GM18517 (cell line): ENCODE data around the gene DGKA.

Experiments used
- ATAC-seq: cut with Tn5 transposase; IDR thresholded peaks from one replicate; pipeline ENCODE4 v1.9.1; 2021; ENCODE audit warnings: mild to moderate bottlenecking, moderate library complexity; ENCODE audit not compliant: unreplicated experiment

DGKA gene

DNA sequence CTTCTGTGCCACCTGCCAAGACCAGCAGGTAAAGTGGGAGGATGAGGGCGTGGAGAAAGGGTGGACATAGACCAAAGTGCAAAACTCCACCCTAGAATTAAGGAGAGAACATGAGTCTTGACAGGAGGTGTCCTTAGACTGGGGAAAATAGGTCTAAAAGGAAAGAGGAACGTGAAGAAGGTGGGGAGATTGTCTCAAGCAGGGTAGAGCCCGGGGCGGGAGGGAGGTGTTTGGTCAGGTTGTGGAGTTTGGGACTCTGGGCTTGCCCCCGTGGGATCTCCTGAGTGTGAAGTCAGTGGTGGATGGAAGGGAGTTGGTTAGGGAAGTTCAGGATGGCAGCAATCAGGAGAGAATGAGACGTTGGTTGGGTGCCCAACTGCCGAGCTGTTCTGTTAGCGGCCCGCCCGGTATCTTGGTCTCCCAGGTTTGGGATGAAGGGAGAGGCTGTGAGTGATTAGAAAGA is 386 bp downstream of the DGKA start:
- no peak for ATAC-seq

DNA sequence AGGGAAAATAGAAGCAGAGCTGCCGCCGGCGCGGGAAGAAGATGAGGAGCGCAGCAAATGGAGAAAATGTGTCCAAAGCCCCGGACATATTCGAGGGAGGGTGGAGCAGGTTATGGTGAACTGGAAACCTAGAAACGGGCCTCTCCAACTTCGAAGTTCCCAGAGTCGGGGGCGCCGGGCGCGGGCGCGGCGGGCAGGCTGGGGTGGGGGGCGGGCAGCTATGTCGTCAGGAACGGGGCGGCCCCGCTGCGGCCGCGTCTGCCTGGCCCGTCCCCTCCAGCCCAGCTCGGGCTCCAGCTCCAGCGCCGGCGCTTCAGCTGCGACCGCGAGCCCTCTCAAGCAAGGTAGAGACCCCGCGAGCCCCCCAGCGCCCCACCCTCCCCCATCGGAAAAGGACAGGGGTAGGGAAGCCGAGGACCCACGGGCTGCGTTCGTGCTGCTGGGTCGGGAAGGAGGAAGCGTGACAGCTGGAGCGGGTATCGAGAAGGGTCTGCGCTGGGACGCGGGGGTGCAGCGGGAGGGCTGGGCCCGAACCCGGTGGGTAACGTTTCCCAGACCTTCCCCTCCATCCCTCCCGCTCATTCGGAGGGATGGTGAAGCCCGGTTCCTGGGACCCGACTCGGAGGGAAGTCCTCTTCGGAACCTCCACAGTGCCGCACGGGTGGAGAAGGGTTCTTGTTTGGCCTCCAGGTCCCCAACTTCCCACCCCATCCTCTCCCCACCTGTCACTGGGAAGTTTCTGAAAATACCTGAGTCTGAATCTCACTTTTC is 1.0 kb downstream of the DGKA start:
- ATAC-seq, result no peak

DNA sequence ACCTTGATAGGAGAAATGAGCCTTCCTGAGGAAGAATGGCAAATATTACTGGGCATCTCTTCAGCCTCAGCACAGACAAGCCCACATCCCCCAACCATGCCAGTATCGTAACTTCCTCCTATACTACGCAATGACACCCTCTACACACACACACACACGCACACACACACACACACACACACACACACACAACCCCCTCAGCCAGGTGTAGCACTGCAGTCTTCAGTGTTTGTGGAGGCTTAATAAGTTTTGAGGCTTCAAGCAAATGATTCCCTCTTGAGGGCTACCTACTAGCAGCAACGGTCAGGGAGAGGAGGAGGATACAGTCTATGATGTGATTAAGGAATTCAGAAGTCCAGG is 1.6 kb downstream of the DGKA start:
- no peak for ATAC-seq

DNA sequence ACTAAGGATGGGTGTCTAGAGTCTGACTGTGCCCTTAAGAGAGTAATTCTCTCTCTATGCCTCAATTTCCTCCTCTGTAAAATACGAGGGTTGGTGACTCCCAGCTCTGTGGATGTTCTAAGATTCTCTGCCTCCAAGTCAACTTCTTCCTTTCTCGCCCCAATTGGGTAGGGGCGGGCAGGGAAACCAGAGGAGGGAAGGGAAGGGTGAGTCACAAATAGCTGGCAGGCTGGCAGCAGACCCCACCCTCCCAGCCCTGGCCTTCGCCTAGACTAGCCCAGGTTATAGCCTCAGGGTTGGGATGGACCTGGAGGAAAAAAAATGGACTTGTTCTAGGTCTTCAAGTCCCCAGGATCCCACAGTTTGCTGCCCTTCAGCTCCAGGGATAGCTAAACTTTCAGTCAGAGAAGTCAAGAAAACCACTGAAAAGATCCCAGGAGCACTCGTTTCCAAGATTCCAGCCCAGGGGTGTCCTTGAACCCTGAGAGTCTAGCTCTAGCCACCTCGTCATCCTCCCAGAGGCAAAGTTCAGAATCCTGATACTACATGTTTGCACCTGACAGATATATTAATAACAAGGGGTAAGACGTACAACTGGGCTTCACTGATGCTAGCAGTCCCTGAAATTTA is 2.3 kb downstream of the DGKA start:
- no peak for ATAC-seq

- no peak for ATAC-seq
Measured at GRCh38 chr12:55933799-55934742, 3.1 kb downstream of the DGKA start.

DNA sequence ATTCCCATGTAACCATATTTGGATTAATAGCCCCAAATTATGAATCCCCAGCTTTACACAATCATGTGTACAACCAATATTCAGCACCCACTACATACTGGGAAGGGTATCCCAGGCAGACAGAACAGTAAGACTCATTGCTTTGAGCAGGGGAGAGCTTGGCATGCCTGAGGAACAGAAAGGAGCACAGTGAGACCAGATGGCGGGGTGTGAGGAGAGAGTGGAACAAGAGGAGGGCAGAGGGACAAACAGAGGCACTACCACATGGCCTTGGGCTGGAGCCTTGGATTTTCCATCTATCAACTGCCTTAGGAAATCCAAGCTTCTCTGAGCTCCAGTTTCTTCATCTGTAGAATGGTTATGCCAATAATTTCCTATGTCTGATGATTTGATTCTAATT is 3.8 kb downstream of the DGKA start:
- ATAC-seq, result no peak

DNA sequence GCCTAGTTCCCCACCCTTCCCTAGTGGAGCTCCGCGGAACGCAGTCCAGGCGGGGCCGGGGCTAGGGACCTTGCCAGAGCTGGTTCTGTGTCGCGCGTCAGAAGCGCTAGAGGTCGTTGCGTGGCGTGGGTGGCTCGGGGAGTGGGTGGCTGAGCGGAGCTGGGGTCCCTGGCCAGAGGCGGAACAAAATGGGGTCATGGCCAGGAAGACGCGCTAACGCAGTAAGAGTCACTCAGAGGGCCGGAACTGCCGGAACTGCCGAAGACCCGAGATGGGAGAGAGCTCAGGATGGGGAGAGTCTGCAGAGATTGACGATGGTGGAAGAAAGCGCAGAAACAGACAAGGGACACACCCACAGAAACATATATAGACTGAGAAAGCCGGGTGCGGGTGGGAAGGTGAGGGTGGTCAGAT is 4.8 kb downstream of the DGKA start:
- no peak for ATAC-seq

DNA sequence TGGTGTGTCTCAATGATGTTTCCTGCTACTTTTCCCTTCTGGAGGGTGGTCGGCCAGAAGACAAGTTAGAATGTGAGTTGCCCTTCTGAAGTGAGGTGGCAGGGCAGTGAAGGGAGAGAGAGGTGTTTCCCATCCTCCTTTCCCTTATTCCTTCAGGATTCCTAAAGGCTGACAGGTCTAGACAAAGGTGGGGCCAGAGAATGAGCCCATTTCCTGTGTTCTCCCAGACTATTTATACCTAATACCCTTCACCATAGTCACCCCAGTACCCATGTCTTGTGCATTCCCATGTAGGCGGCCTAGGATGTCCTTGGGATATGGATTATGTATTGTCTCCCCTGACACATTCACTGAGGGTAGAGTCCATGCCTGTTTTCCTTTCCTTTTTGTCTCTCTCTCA is 7.0 kb downstream of the DGKA start:
- no peak for ATAC-seq

- ATAC-seq, result no peak
Measured at GRCh38 chr12:55938826-55939501, 8.0 kb downstream of the DGKA start.

DNA sequence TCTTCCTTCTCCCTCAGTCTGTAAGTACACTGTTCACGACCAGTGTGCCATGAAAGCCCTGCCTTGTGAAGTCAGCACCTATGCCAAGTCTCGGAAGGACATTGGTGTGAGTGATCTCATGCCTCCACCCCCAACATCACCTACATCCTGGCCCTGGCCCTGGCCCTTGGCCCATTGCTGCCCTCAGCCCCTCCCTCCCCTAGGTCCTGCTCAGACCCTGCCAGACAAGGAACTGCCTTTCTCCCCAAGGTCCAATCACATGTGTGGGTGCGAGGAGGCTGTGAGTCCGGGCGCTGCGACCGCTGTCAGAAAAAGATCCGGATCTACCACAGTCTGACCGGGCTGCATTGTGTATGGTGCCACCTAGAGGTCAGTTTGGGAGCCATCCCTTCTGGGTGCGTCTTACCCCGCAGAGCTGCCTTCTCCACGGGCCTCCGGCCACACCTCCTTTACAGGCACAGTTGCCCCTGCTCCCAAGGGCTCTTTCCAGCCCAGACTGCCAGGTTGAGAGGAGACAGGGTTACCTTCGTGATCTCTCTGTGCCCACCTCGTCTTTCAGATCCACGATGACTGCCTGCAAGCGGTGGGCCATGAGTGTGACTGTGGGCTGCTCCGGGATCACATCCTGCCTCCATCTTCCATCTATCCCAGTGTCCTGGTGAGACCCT is 9.2 kb downstream of the DGKA start:
- peak; percentile 96 for ATAC-seq

DNA sequence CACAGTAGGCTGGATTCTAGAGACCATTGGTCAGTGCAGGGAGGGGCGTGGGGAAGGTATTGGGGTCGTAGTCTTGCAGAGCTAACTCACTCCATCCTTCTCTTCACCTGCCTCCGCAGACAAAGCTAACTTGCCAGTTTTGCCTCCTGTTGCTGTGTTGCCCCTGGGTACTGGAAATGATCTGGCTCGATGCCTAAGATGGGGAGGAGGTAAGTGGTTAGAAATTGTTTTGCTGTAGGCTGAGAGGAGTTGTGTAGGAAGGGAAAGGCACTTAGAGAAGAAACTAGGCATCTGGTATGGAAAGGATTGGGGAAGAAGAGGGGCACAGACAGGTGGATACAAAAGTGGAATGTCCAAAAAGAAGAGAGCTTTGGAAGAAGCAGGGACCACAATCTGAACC is 11.1 kb downstream of the DGKA start:
- ATAC-seq, result no peak

DNA sequence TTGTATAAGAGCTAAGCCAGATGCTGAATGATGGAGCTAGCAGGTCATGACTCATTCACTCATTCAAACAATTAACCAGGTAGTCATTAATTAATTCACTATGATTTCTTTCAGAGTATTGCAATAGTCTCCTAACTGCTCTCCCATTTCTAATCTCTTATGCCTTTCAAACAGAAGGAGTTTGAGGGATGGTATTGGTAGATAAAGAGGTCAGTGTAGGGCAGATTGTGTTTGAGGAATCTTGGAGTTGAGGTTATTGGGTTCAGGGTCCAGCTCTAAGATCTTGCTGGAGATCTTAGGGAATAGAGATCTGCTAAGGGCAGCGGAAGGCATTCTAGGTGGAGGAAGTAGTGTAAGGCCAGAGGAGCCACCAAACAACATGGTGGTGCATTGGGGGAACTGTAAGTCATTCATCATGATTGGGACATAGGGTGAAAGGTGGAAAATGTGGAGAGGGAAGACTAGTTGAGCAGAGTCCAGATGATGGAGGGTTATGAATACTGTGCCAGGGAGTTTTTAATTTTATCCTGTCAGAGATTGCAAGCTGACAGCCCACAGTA is 11.7 kb downstream of the DGKA start:
- no peak for ATAC-seq

- ATAC-seq, result no peak
Measured at GRCh38 chr12:55946553-55946952, 15.6 kb downstream of the DGKA start.

DNA sequence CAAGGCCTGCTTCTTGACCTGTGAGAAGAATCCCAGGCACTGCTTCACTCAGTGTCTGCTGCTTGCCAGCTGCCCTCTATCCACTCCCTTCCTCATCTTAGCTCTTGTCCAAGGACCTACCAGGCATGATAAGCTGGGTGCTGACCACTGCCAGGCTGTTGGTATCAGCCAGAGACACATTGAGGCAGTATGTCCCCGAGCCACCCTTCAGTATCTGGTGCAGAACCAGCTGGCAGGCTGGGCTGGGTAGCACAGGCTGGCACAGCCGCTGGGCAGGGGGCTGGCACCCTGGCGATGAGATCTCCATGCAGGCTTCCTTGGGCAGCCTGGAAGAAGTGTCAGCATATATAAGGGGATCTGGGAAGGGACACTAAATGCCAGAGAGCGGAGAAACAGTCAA is 24.4 kb downstream of the DGKA start:
- no peak for ATAC-seq

GRCh38 chr12:55955800-55956508 is 25.0 kb downstream of the DGKA start:
- no peak for ATAC-seq

DNA sequence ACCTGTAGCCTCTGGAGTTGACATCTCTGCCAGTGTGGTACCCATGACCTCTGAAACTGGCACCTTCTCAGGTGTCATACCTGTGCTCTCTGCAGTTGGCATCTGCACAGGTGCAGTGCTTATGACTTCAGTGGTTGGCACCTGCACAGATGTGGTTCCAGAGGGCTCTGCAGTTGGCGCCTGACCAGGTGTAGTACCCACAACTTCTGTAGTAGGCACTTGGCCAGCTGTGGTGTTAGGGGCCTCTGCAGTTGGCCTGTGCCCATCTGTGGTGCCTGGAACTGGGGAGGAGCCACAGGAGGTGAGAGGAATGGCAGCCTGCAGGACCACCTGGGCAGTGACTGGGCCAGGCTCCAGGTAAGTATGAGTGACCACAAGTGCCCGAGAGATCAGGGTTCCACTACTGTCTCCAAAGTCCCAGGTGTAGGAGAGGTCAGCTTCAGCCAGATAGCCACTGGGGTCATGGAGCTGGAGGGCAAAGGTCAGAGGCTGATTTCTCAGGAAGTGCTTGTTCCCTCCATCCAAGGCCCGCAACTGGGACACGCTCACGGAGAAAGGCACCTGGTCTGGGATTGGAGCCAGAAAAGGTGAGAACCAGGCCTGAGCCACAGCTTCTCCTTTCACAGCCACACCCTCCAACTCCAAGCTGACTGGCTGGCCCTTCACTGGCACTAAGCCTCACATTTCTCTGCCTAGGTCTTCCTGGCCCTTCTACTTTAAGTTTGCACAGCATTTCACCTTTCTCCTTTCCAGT is 26.3 kb downstream of the DGKA start:
- no peak for ATAC-seq

DNA sequence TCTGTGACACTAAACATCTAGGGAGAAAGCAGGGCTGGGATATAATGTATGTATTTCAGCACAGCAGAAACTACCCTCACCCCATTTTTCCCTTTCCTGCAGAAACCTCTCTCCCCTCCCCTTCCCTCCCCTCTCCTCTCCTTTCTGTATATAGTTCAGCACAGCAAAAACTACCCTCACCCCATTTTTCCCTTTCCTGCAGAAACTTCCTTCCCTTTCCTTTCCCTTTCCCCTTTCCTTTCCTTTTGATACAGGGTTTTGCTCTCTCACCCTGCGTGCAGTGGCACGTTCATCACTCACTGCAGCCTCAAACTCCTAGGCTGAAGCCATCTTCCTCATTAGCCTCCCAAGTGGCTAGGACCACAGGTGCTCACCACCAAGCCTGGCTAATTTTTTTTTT is 32.8 kb downstream of the DGKA start:
- no peak for ATAC-seq

DNA sequence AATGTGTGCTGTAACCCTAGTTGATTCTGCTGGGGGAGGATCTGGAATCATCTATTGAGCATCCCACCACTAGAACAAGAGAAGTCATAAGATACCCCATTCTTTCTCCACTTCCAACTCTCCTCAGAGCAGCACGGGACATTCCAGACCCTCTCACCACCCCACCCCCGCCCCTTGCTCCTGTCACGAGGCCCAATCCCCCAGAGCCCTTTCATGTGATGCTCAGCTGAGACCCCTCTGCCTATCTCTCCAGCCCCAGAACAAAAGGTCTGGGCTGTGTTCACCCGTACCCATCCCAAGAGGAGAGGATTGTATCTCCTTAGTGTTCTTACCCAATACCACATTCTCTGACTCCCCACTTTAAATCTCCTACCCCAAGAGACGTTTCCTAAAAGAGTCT is 34.3 kb downstream of the DGKA start:
- no peak for ATAC-seq

DNA sequence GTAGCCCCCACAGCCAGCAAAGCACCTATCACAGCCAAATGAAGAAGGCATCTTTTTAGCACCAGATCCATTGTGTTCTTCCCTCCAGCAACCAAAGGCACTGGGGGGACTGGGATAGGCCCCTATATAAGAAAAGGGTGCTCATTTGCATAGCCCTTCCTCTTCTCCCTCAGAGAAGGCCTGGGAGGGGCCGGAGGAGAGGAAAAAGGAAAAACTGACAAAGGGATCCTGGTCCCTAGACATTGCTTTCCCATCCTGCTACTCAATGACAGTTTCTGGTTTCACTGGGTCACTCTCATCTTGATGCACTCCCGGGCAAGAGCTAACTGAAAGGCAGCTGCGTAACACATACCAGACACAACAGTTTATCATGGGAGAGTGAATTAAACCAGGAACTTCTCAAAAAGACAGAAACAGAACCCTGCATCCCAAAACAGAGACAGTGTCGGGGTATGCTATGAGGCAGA is 35.0 kb downstream of the DGKA start, which contains the start of gene PMEL:
PMEL (minus strand) TSS at position 102 of the 467 bp plus-strand sequence; CDS start at position 71, 31 bp downstream.
- ATAC-seq, result no peak
